ENCODE data around the gene FRMD4A. TPM values are rescaled to one million over a fixed set of nuclear protein-coding genes. Genes with fewer than 3 reads are reported as not detected.

FRMD4A gene
- total RNA-seq, 2 donors from 2014 or later = 0.35 to 0.50 TPM

- no peak overlapping the region for H3K4me3 Mint-ChIP-seq
- peaks cover 10% of the 10 kb centered on the region for H3K27me3 Mint-ChIP-seq (ENCODE audit: low read depth)
- no peak for DNase-seq
- H3K9me3 Mint-ChIP-seq = peaks cover 5 to 7% of the 10 kb centered on the region in 2 donors
- no peaks in the 10 kb centered on the region for H3K4me1 Mint-ChIP-seq (ENCODE audit: low read depth)
- no peak overlapping the region for H3K27ac Mint-ChIP-seq
- no peak for ATAC-seq (replicated peaks in 1 of 2)
- H3K36me3 Mint-ChIP-seq (ENCODE audit: insufficient read depth in 2 of 2) = no peaks in the 10 kb centered on the region
Measured at GRCh38 chr10:14129770-14130169, 201.0 kb downstream of the FRMD4A start.

- Mint-ChIP-seq H3K9me3 (no peaks in the 10 kb centered on the region), H3K27ac (no peak overlapping the region), H3K27me3 (ENCODE audit: low read depth) (no peaks in the 10 kb centered on the region), H3K4me3 (no peak overlapping the region), H3K4me1 (ENCODE audit: low read depth) (no peaks in the 10 kb centered on the region), H3K36me3 (ENCODE audit: insufficient read depth in 2 of 2) (no peaks in the 10 kb centered on the region)
- ATAC-seq (replicated peaks in 1 of 2) (no peak), DNase-seq (no peak)
Measured at GRCh38 chr10:14128519-14128918, 202.2 kb downstream of the FRMD4A start.

- no peaks in the 10 kb centered on the region for H3K9me3 Mint-ChIP-seq
- ATAC-seq (replicated peaks in 1 of 2) (no peak), DNase-seq (no peak)
- no peak overlapping the region for H3K27ac Mint-ChIP-seq
- no peaks in the 10 kb centered on the region for H3K27me3 Mint-ChIP-seq (ENCODE audit: low read depth)
- H3K4me3 Mint-ChIP-seq = no peak overlapping the region
- H3K4me1 Mint-ChIP-seq (ENCODE audit: low read depth) = no peaks in the 10 kb centered on the region
- no peaks in the 10 kb centered on the region for H3K36me3 Mint-ChIP-seq (ENCODE audit: insufficient read depth in 2 of 2)
Measured at GRCh38 chr10:14126697-14127440, 203.9 kb downstream of the FRMD4A start.

- H3K27me3 Mint-ChIP-seq (ENCODE audit: low read depth) = no peaks in the 10 kb centered on the region
- DNase-seq (no peak), ATAC-seq (replicated peaks in 1 of 2) (no peak)
- no peak overlapping the region for H3K27ac Mint-ChIP-seq
- H3K4me1 Mint-ChIP-seq (ENCODE audit: low read depth) = no peaks in the 10 kb centered on the region
- H3K4me3 Mint-ChIP-seq = no peak overlapping the region
- no peaks in the 10 kb centered on the region for H3K36me3 Mint-ChIP-seq (ENCODE audit: insufficient read depth in 2 of 2)
- no peaks in the 10 kb centered on the region for H3K9me3 Mint-ChIP-seq
Measured at GRCh38 chr10:14125564-14125963, 205.2 kb downstream of the FRMD4A start.

- H3K4me3 Mint-ChIP-seq = no peak overlapping the region
- H3K4me1 Mint-ChIP-seq (ENCODE audit: low read depth) = no peaks in the 10 kb centered on the region
- ATAC-seq (replicated peaks in 1 of 2) (no peak), DNase-seq (no peak)
- no peaks in the 10 kb centered on the region for H3K27me3 Mint-ChIP-seq (ENCODE audit: low read depth)
- no peaks in the 10 kb centered on the region for H3K9me3 Mint-ChIP-seq
- no peaks in the 10 kb centered on the region for H3K36me3 Mint-ChIP-seq (ENCODE audit: insufficient read depth in 2 of 2)
- no peak overlapping the region for H3K27ac Mint-ChIP-seq
Measured at GRCh38 chr10:14124941-14125340, 205.8 kb downstream of the FRMD4A start.

GRCh38 chr10:14123139-14123538, 207.6 kb downstream of the FRMD4A start:
- Mint-ChIP-seq H3K4me3 (no peak overlapping the region), H3K27me3 (ENCODE audit: low read depth) (no peaks in the 10 kb centered on the region), H3K4me1 (ENCODE audit: low read depth) (no peaks in the 10 kb centered on the region), H3K36me3 (ENCODE audit: insufficient read depth in 2 of 2) (no peaks in the 10 kb centered on the region), H3K27ac (no peak overlapping the region), H3K9me3 (no peaks in the 10 kb centered on the region)
- no peak for ATAC-seq (replicated peaks in 1 of 2)
- no peak for DNase-seq

GRCh38 chr10:14120812-14121211, 209.9 kb downstream of the FRMD4A start:
- no peak overlapping the region for H3K27ac Mint-ChIP-seq
- no peaks in the 10 kb centered on the region for H3K36me3 Mint-ChIP-seq (ENCODE audit: insufficient read depth in 2 of 2)
- DNase-seq (no peak), ATAC-seq (replicated peaks in 1 of 2) (no peak)
- H3K4me3 Mint-ChIP-seq = no peak overlapping the region
- no peaks in the 10 kb centered on the region for H3K27me3 Mint-ChIP-seq (ENCODE audit: low read depth)
- no peaks in the 10 kb centered on the region for H3K9me3 Mint-ChIP-seq
- H3K4me1 Mint-ChIP-seq (ENCODE audit: low read depth) = no peaks in the 10 kb centered on the region

GRCh38 chr10:14118953-14119352, 211.8 kb downstream of the FRMD4A start:
- Mint-ChIP-seq H3K27me3 (ENCODE audit: low read depth) (no peaks in the 10 kb centered on the region), H3K27ac (no peak overlapping the region), H3K4me3 (no peak overlapping the region), H3K9me3 (no peaks in the 10 kb centered on the region), H3K36me3 (ENCODE audit: insufficient read depth in 2 of 2) (no peaks in the 10 kb centered on the region), H3K4me1 (ENCODE audit: low read depth) (no peaks in the 10 kb centered on the region)
- ATAC-seq (replicated peaks in 1 of 2) (no peak), DNase-seq (no peak)

GRCh38 chr10:14116837-14117236, 213.9 kb downstream of the FRMD4A start:
- Mint-ChIP-seq H3K27me3 (ENCODE audit: low read depth) (no peaks in the 10 kb centered on the region), H3K4me1 (ENCODE audit: low read depth) (no peaks in the 10 kb centered on the region), H3K4me3 (no peak overlapping the region), H3K27ac (no peak overlapping the region), H3K36me3 (ENCODE audit: insufficient read depth in 2 of 2) (no peaks in the 10 kb centered on the region), H3K9me3 (no peaks in the 10 kb centered on the region)
- ATAC-seq (replicated peaks in 1 of 2) (no peak), DNase-seq (no peak)

- Mint-ChIP-seq H3K27me3 (ENCODE audit: low read depth) (no peaks in the 10 kb centered on the region), H3K4me3 (no peak overlapping the region), H3K9me3 (no peaks in the 10 kb centered on the region), H3K27ac (no peak overlapping the region), H3K4me1 (ENCODE audit: low read depth) (no peaks in the 10 kb centered on the region), H3K36me3 (ENCODE audit: insufficient read depth in 2 of 2) (no peaks in the 10 kb centered on the region)
- no peak for ATAC-seq (replicated peaks in 1 of 2)
- no peak for DNase-seq
Measured at GRCh38 chr10:14116021-14116420, 214.7 kb downstream of the FRMD4A start.

GRCh38 chr10:14114791-14115190, 215.9 kb downstream of the FRMD4A start:
- H3K27me3 Mint-ChIP-seq (ENCODE audit: low read depth) = no peaks in the 10 kb centered on the region
- H3K4me3 Mint-ChIP-seq = no peak overlapping the region
- ATAC-seq (replicated peaks in 1 of 2) (no peak), DNase-seq (no peak)
- no peaks in the 10 kb centered on the region for H3K4me1 Mint-ChIP-seq (ENCODE audit: low read depth)
- no peaks in the 10 kb centered on the region for H3K36me3 Mint-ChIP-seq (ENCODE audit: insufficient read depth in 2 of 2)
- no peaks in the 10 kb centered on the region for H3K9me3 Mint-ChIP-seq
- no peak overlapping the region for H3K27ac Mint-ChIP-seq

- no peak for ATAC-seq (replicated peaks in 1 of 2)
- H3K27ac Mint-ChIP-seq = no peak overlapping the region
- no peaks in the 10 kb centered on the region for H3K9me3 Mint-ChIP-seq
Measured at GRCh38 chr10:14112056-14112455, 218.7 kb downstream of the FRMD4A start.

GRCh38 chr10:14111208-14111607, 219.5 kb downstream of the FRMD4A start:
- no peaks in the 10 kb centered on the region for H3K27me3 Mint-ChIP-seq (ENCODE audit: low read depth)
- H3K36me3 Mint-ChIP-seq (ENCODE audit: insufficient read depth in 2 of 2) = no peaks in the 10 kb centered on the region
- no peaks in the 10 kb centered on the region for H3K4me1 Mint-ChIP-seq (ENCODE audit: low read depth)
- DNase-seq (no peak), ATAC-seq (replicated peaks in 1 of 2) (no peak)
- no peak overlapping the region for H3K4me3 Mint-ChIP-seq
- peaks cover 0 to under 1% of the 10 kb centered on the region in 2 donors for H3K9me3 Mint-ChIP-seq
- H3K27ac Mint-ChIP-seq = no peak overlapping the region

More at GRCh38 chr10:14112056-14112455, 218.7 kb downstream of the FRMD4A start:
- DNase-seq = no peak
- Mint-ChIP-seq H3K36me3 (ENCODE audit: insufficient read depth in 2 of 2) (no peaks in the 10 kb centered on the region), H3K4me3 (no peak overlapping the region), H3K27me3 (ENCODE audit: low read depth) (no peaks in the 10 kb centered on the region), H3K4me1 (ENCODE audit: low read depth) (no peaks in the 10 kb centered on the region)

- DNase-seq (no peak), ATAC-seq (replicated peaks in 1 of 2) (no peak)
- Mint-ChIP-seq H3K9me3 (peaks cover 6 to 8% of the 10 kb centered on the region in 2 donors), H3K27me3 (ENCODE audit: low read depth) (no peaks in the 10 kb centered on the region), H3K4me1 (ENCODE audit: low read depth) (no peaks in the 10 kb centered on the region), H3K27ac (no peak overlapping the region), H3K4me3 (no peak overlapping the region), H3K36me3 (ENCODE audit: insufficient read depth in 2 of 2) (no peaks in the 10 kb centered on the region)
Measured at GRCh38 chr10:14106828-14107227, 223.9 kb downstream of the FRMD4A start.
